Psoas muscle (tissue), 8 donors: Measurements from ENCODE around the gene DENND1A. TPM values are rescaled to one million over a fixed set of nuclear protein-coding genes. Genes with fewer than 3 reads are reported as not detected.

Source experiments
- ATAC-seq, 4 donors: fragments of 200-7000 bp; cut with Tn5 transposase; one replicate each; pipeline ENCODE4 v1.9.1; 2020; ENCODE audit warnings: moderate library complexity in 3 of 4, mild to moderate bottlenecking in 2 of 4
- DNase-seq, 2 donors: peaks; one replicate each; pipeline ENCODE4 v3.0.0-alpha.2; 2020
- H3K27ac ChIP-seq: fragments of 200-600 bp; one replicate; pipeline ENCODE4 v1.8.0; 2022
- H3K27me3 ChIP-seq, 3 donors: fragments of 200-600 bp in 1 of 3; one replicate each; pipeline versions ENCODE4 v1.6.1 to v1.8.0; 2013 to 2022; ENCODE audit warnings: low read length in 2 of 3, mild to moderate bottlenecking in 2 of 3, moderate library complexity in 1 of 3; ENCODE audit not compliant: insufficient read depth in 3 of 3
- H3K36me3 ChIP-seq, 2 donors: fragments of 200-600 bp in 1 of 2; one replicate each; pipeline versions ENCODE4 v1.6.1 to v1.8.0; 2013 to 2022; ENCODE audit warnings: low read depth in 1 of 2, mild to moderate bottlenecking in 1 of 2, moderate library complexity in 1 of 2; ENCODE audit not compliant: insufficient read depth in 1 of 2
- H3K4me1 ChIP-seq: fragments of 200-600 bp; one replicate; pipeline ENCODE4 v1.8.0; 2022
- H3K4me3 ChIP-seq: fragments of 200-600 bp; one replicate; pipeline ENCODE4 v1.8.0; 2022; ENCODE audit warnings: mild to moderate bottlenecking
- H3K9me3 ChIP-seq: fragments of 200-600 bp; one replicate; pipeline ENCODE4 v1.8.0; 2022
- CTCF ChIP-seq: fragments of 200-600 bp; IDR thresholded peaks from one replicate; pipeline ENCODE4 v1.8.0; 2022; ENCODE audit warnings: antibody characterized with exemption
- WGBS, 3 donors: extraction: QIAGEN DNeasy Blood & Tissue Kit; methylation state at CpG; one replicate each; pipeline versions ENCODE4 v1.1.6 to v1.1.7; 2013; 5-methylcytosine and 5-hydroxymethylcytosine counted together
- intact Hi-C, 2 donors: fragments of 100-400 bp; cut with DNase I; formaldehyde crosslinking; loops; one replicate each; pipeline versions ENCODE4 v1.11.0 to v1.14.2; 2022
- polyA plus RNA-seq, 3 donors: library from polyadenylated mRNA; stranded (reverse); fragments of 200-250 nt; gene quantifications; one replicate each; pipeline ENCODE4 v1.2.3, GENCODE V29; 2013
- total RNA-seq, 4 donors: library from RNA; stranded (reverse); fragmentation: NEBNext Ultra II Directional in 2 of 4; extraction: Animal tissue kit (Norgen Biotek cat#: 25700) in 2 of 4; gene quantifications; one replicate each; pipeline versions ENCODE4 v1.2.1 to v1.2.4, GENCODE V29; 2021 to 2023
- donor health status: healthy with polysubstance abuse.
- donor health status: DM: no; HTN: no; CAD: no; lungs with moderate emphysema.
- donor health status: Bipolar disorder and iron deficiency.
- donor health status: healthy.
- donor health status: DM: yes; HTN: yes; CAD: no.
- donor health status: DM: no; HTN: no; CAD: no.
- donor health status: DM: no; HTN: no; CAD: no.
- donor health status: DM: yes; HTN: yes; CAD: no.

Gene DENND1A
- total and polyA plus RNA-seq, 7 donors: 6.1 to 17.3 (median 13.9) TPM

- Histone ChIP-seq H3K4me3 (no peak overlapping the region), H3K27ac (no peak overlapping the region), H3K27me3 (peaks cover 0 to 28% (median 15%) of the 10 kb centered on the region in 3 donors), H3K36me3 (no peaks in the 10 kb centered on the region), H3K9me3 (no peaks in the 10 kb centered on the region), H3K4me1 (no peaks in the 10 kb centered on the region)
- no peak for DNase-seq
- no peak for ATAC-seq
- intact Hi-C loops: no loop called here
- 74 to 80% (median 77%) methylated on average over 42 to 67 of the region's 67 CpGs for WGBS, 3 donors
- no peak for TF ChIP-seq CTCF
Observed at GRCh38 chr9:123365881-123366528, 563.9 kb downstream of the DENND1A start.

- intact Hi-C loops: no loop called here
Observed at GRCh38 chr9:123365287-123365880, 564.5 kb downstream of the DENND1A start.

GRCh38 chr9:123364241-123364824 is 565.6 kb downstream of the DENND1A start:
- Histone ChIP-seq H3K36me3 (no peaks in the 10 kb centered on the region), H3K4me3 (no peak overlapping the region), H3K27ac (no peak overlapping the region), H3K4me1 (no peaks in the 10 kb centered on the region), H3K9me3 (no peaks in the 10 kb centered on the region), H3K27me3 (peaks cover 0 to 17% (median 14%) of the 10 kb centered on the region in 3 donors)
- ATAC-seq (no peak), DNase-seq (no peak)
- intact Hi-C loops: no loop called here
- WGBS, 3 donors: 44 to 55% (median 53%) methylated on average over 11 of the region's 11 CpGs
- no peak for TF ChIP-seq CTCF

More at GRCh38 chr9:123365287-123365880, 564.5 kb downstream of the DENND1A start:
- Histone ChIP-seq H3K27me3 (peaks cover 0 to 22% (median 15%) of the 10 kb centered on the region in 3 donors), H3K4me3 (no peak overlapping the region), H3K27ac (no peak overlapping the region), H3K9me3 (no peaks in the 10 kb centered on the region), H3K4me1 (no peaks in the 10 kb centered on the region), H3K36me3 (no peaks in the 10 kb centered on the region)
- DNase-seq (no peak), ATAC-seq (no peak)
- TF ChIP-seq CTCF: no peak
- 83 to 85% (median 84%) methylated on average over 12 of the region's 12 CpGs for WGBS, 3 donors

- Histone ChIP-seq H3K27ac (no peak overlapping the region), H3K27me3 (peaks cover 0 to 7% (median 3%) of the 10 kb centered on the region in 3 donors), H3K4me1 (no peaks in the 10 kb centered on the region), H3K9me3 (no peaks in the 10 kb centered on the region), H3K36me3 (no peaks in the 10 kb centered on the region), H3K4me3 (no peak overlapping the region)
- DNase-seq (no peak), ATAC-seq (no peak)
- 90 to 95% (median 94%) methylated on average over 19 to 23 of the region's 23 CpGs for WGBS, 3 donors
- TF ChIP-seq CTCF: no peak
- intact Hi-C loops: no loop called here
Observed at GRCh38 chr9:123362856-123363255, 567.1 kb downstream of the DENND1A start.
